A673 (cell line): ENCODE results near the gene SLC43A3. TPM values are rescaled to one million over a fixed set of nuclear protein-coding genes. Genes with fewer than 3 reads are reported as not detected.

Source experiments
- BruUV-seq: library from RNA; stranded (reverse); fragments of 400-500 nt; replicated peaks from 2 replicates; lab custom pipeline; 2021; lab: Mats Ljungman, UMichigan
- CTCF ChIA-PET: fragments of 300-600 bp; sonication (Branson Sonifier 250); formaldehyde crosslinking; loops from one replicate; lab custom pipeline; 2022; ENCODE audit warnings: antibody characterized with exemption; lab: Charles Lee
- POLR2A ChIA-PET: fragments of 300-600 bp; sonication (Branson Sonifier 250); formaldehyde crosslinking; loops from one replicate; lab custom pipeline; 2022; ENCODE audit warnings: antibody characterized with exemption; ENCODE audit not compliant: low non-redundant PET; lab: Charles Lee
- DNase-seq: peaks from one replicate; pipeline ENCODE4 v3.0.0-alpha.2; 2015; ENCODE audit warnings: low spot score
- H3K27ac ChIP-seq: fragments of 200-600 bp; sonication (generic); 2 replicates; pipeline ENCODE4 v1.5.1; 2016; ENCODE audit warnings: mixed run types, low read depth, mild to moderate bottlenecking, mixed read lengths, antibody characterized with exemption, low read length; ENCODE audit not compliant: poor library complexity, severe bottlenecking
- H3K27me3 ChIP-seq: fragments of 200-600 bp; sonication (generic); replicated peaks from 2 replicates; pipeline ENCODE4 v1.6.1; 2017; ENCODE audit warnings: mixed run types, low read depth, mild to moderate bottlenecking, mixed read lengths, antibody characterized with exemption, low read length; ENCODE audit not compliant: insufficient read depth, poor library complexity
- H3K36me3 ChIP-seq: fragments of 200-600 bp; sonication (generic); 2 replicates; pipeline ENCODE4 v1.6.1; 2016; ENCODE audit warnings: mixed run types, mild to moderate bottlenecking, mixed read lengths, antibody characterized with exemption, low read length; ENCODE audit not compliant: insufficient read depth, poor library complexity, severe bottlenecking
- H3K4me1 ChIP-seq: fragments of 200-600 bp; sonication (generic); 2 replicates; pipeline ENCODE4 v1.6.1; 2017; ENCODE audit warnings: mixed run types, mild to moderate bottlenecking, mixed read lengths, antibody characterized with exemption, low read length; ENCODE audit not compliant: insufficient read depth, poor library complexity, severe bottlenecking
- H3K4me3 ChIP-seq: fragments of 200-600 bp; sonication (generic); 2 replicates; pipeline ENCODE4 v1.5.1; 2016; ENCODE audit warnings: low read depth, mixed run types, mild to moderate bottlenecking, mixed read lengths, low read length; ENCODE audit not compliant: poor library complexity, severe bottlenecking
- H3K9me3 ChIP-seq: fragments of 200-600 bp; sonication (generic); 2 replicates; pipeline ENCODE4 v1.6.1; 2016; ENCODE audit warnings: mixed run types, low read depth, mild to moderate bottlenecking, mixed read lengths, antibody characterized with exemption, low read length; ENCODE audit not compliant: poor library complexity, severe bottlenecking
- CTCF ChIP-seq: fragments of 300-800, 200-600 bp; sonication (generic); conservative IDR thresholded peaks from 2 replicates; pipeline ENCODE4 v1.5.1; 2017; ENCODE audit warnings: low read depth, mild to moderate bottlenecking, antibody characterized with exemption, low read length, moderate library complexity, mixed read lengths
- EZH2 ChIP-seq: fragments of 200-600 bp; sonication (generic); IDR thresholded peaks from 2 replicates; pipeline ENCODE4 v1.6.1; 2017; ENCODE audit warnings: borderline replicate concordance, low read depth, mild to moderate bottlenecking, mixed read lengths, antibody characterized with exemption, low read length; ENCODE audit not compliant: poor library complexity, severe bottlenecking
- intact Hi-C: fragments of 100-400 bp; cut with micrococcal nuclease; formaldehyde crosslinking; loops from one replicate; pipeline ENCODE4 v1.10.0; 2022; ENCODE audit not compliant: unreplicated experiment
- total RNA-seq: library from RNA; stranded (reverse); gene quantifications from 2 replicates; pipeline ENCODE4 v1.2.3, GENCODE V29; 2021

The SLC43A3 gene
- total RNA-seq, 1 experiment from 2014 or later, result 142 TPM

GRCh38 chr11:57391539-57391938 lies 35.4 kb downstream of the SLC43A3 start:
- H3K27me3 ChIP-seq, result peaks cover 19% of the 10 kb centered on the region
- BruUV-seq, result no TSS peak
- H3K27ac ChIP-seq, result no peak overlapping the region
- intact Hi-C loops, result no loop called here
- no peaks in the 10 kb centered on the region for H3K4me1 ChIP-seq
- no peak for DNase-seq
- TF ChIP-seq EZH2 (no peak), CTCF (no peak)
- ChIA-PET POLR2A (no interaction called here), CTCF (no interaction called here)
- no peaks in the 10 kb centered on the region for H3K36me3 ChIP-seq
- no peaks in the 10 kb centered on the region for H3K9me3 ChIP-seq
- H3K4me3 ChIP-seq, result no peak overlapping the region

GRCh38 chr11:57391111-57391510 lies 35.8 kb downstream of the SLC43A3 start:
- BruUV-seq, result no TSS peak
- ChIA-PET POLR2A (no interaction called here), CTCF (no interaction called here)
- no peak for DNase-seq
- Histone ChIP-seq H3K36me3 (no peaks in the 10 kb centered on the region), H3K27me3 (peaks cover 21% of the 10 kb centered on the region), H3K4me1 (no peaks in the 10 kb centered on the region), H3K27ac (no peak overlapping the region), H3K9me3 (no peaks in the 10 kb centered on the region), H3K4me3 (no peak overlapping the region)
- TF ChIP-seq CTCF (no peak), EZH2 (no peak)
- intact Hi-C loops, result no loop called here

- Histone ChIP-seq H3K36me3 (no peaks in the 10 kb centered on the region), H3K9me3 (no peaks in the 10 kb centered on the region), H3K27me3 (peaks cover 27% of the 10 kb centered on the region), H3K4me3 (no peak within 1 kb of the TSS), H3K4me1 (no peaks in the 10 kb centered on the region), H3K27ac (no peak within 1 kb of the TSS)
- intact Hi-C loops, result no loop called here
- no peak for TF ChIP-seq CTCF
- no peak for TF ChIP-seq EZH2
- no TSS peak for BruUV-seq
- no peak for DNase-seq
- CTCF ChIA-PET, result no interaction called here
- POLR2A ChIA-PET, result no interaction called here
Measured at GRCh38 chr11:57390535-57390934, 36.4 kb downstream of the SLC43A3 start, which contains the start of gene PRG2. Gene PRG2, minus strand, starts transcription at chr11:57390650. Its CDS starts 706 bp downstream, at chr11:57389944.
